OCI-LY7 (cell line): ENCODE measurements around the gene YAF2.

Experiments
- CTCF ChIP-seq: fragments of 200-600 bp; sonication (generic); conservative IDR thresholded peaks from 2 replicates; pipeline ENCODE4 v1.5.1; 2014; ENCODE audit warnings: mild to moderate bottlenecking, antibody characterized with exemption, low read length, moderate library complexity, mixed read lengths
- EZH2phosphoT487 ChIP-seq: fragments of 200-600 bp; sonication (generic); IDR thresholded peaks from 2 replicates; pipeline ENCODE4 v1.6.1; 2018; ENCODE audit warnings: low read depth, borderline replicate concordance, mild to moderate bottlenecking, mixed run types, antibody characterized with exemption, low read length, moderate library complexity, mixed read lengths

DNA sequence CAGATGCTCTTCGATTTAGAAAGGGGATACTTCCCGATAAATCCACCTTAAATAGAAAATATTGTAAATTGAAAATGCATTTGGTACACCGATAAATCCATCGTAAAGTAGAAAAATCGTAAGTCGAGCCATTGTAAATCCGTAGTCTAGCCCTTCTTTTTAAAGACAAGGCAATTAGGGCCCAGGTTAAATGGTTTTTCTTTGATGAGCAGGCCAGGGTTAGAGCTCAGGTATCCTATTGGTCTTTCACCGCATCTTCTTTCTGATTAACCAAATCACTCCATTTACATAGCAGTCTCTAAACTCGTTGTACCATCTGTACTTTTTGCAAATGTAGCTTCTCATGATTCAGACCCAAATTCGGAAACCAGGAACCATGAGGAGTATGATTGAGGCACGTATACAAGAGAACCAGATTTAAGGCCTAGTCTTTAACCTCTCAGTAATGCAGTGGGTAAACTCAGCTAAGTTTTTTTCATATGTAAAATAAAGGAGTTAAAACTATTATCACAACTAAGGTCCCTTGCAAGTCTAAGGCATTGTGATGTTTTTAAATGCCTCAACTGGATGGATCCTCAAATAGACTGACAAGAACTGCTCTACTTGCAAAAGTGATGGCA lies 2.2 kb upstream of the YAF2 start:
- TF ChIP-seq CTCF (no peak), EZH2phosphoT487 (no peak)
